ENCODE results near the gene ZDHHC20. TPM values are rescaled to one million over a fixed set of nuclear protein-coding genes. Genes with fewer than 3 reads are reported as not detected.

Gene ZDHHC20
- total RNA-seq, 1 experiment from 2014 or later: 69.1 TPM

DNA sequence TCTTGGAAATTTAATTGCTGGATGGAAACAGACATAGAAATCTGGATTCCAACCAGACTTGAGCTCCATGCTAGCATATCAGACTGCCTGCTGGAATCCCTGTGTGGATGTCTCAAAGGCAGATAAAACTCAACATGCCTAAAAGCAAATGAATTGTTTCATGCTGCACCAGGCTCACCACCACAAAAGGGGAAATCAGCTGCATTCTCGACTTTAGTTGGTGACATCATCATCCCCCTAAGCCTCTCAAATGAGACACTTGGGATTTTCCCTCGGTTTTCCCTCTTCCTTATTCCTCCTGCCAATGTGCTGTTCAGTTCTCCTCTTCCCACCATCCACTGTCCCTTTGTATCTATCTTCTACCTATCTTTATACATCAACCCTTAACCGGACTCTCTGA, 134.3 kb downstream of the ZDHHC20 start:
- Histone ChIP-seq H4K8ac (replicated peaks; ENCODE audit: insufficient read length, low read depth, low read length) (no peak overlapping the region), H3K27me3 (ENCODE audit: insufficient read depth, low read length) (no peaks in the 10 kb centered on the region; the same call in 1 of the 2 replicates), H2AK5ac (ENCODE audit: insufficient read length, low read length) (no peak overlapping the region), H2BK20ac (ENCODE audit: low read depth, low read length, poor library complexity, severe bottlenecking) (no peak overlapping the region), H3K9ac (ENCODE audit: extremely low read depth, insufficient read length, low read length) (no peak overlapping the region), H3T11ph (ENCODE audit: low read length) (no peak overlapping the region), H3K79me2 (ENCODE audit: insufficient read depth, low read length) (no peaks in the 10 kb centered on the region), H3K9me3 (ENCODE audit: control insufficient read depth, low read depth, low read length) (no peaks in the 10 kb centered on the region), H4K20me1 (ENCODE audit: control insufficient read depth, insufficient read depth, insufficient read length) (no peaks in the 10 kb centered on the region), H3K18ac (ENCODE audit: insufficient read length, low read depth, low read length) (no peak overlapping the region), H2BK12ac (ENCODE audit: insufficient read length, low read depth, low read length) (no peak overlapping the region), H3K23me2 (ENCODE audit: insufficient read length, low read depth, low read length, poor library complexity, severe bottlenecking) (peaks cover 7% of the 10 kb centered on the region), H3K23ac (ENCODE audit: insufficient read length, low read depth, low read length) (no peak overlapping the region), H3K27ac (ENCODE audit: insufficient read length, low read depth, low read length) (no peak overlapping the region), H3K56ac (ENCODE audit: insufficient read length, low read depth, low read length) (no peak overlapping the region), H3K4me1 (ENCODE audit: insufficient read depth, low read length) (peaks cover 4% of the 10 kb centered on the region; the same call in 1 of the 2 replicates), H2AFZ (ENCODE audit: low read length) (no peak overlapping the region), H3K4me2 (ENCODE audit: insufficient read depth, insufficient read length, low read length) (no peak overlapping the region), H2BK120ac (ENCODE audit: low read depth, low read length, poor library complexity, severe bottlenecking) (no peak overlapping the region), H3K79me1 (ENCODE audit: insufficient read depth, low read depth, low read length, poor library complexity, severe bottlenecking) (no peaks in the 10 kb centered on the region), H4K5ac (ENCODE audit: insufficient read length, low read depth, low read length) (no peak overlapping the region), H3K14ac (ENCODE audit: insufficient read depth, low read length) (no peak overlapping the region), H2BK15ac (ENCODE audit: low read depth, low read length) (no peak overlapping the region), H2BK5ac (ENCODE audit: insufficient read length, low read length) (no peak overlapping the region), H4K91ac (ENCODE audit: insufficient read length, low read depth, low read length) (no peak overlapping the region), H3K4ac (ENCODE audit: low read depth, low read length) (no peak overlapping the region)
- Mint-ChIP-seq H3K4me3 (no peak overlapping the region), H3K4me1 (peaks cover 40 to 44% of the 10 kb centered on the region in 2 experiments), H3K36me3 (ENCODE audit: insufficient read depth in 1 of 3, low read depth in 3 of 3) (no peaks in the 10 kb centered on the region), H3K27me3 (ENCODE audit: low read depth) (peaks cover 15% of the 10 kb centered on the region), H3K9me3 (peaks cover 0 to 3% of the 10 kb centered on the region in 2 experiments; a peak in 2 of 5 replicates), H3K27ac (no peak overlapping the region)
- DNase-seq: no peak
- no CpG with 5 or more reads among the region's 3 CpGs for WGBS (ENCODE audit: extremely low coverage, insufficient read length, low lambda C conversion rate)
- TF ChIP-seq, protein P1, sequence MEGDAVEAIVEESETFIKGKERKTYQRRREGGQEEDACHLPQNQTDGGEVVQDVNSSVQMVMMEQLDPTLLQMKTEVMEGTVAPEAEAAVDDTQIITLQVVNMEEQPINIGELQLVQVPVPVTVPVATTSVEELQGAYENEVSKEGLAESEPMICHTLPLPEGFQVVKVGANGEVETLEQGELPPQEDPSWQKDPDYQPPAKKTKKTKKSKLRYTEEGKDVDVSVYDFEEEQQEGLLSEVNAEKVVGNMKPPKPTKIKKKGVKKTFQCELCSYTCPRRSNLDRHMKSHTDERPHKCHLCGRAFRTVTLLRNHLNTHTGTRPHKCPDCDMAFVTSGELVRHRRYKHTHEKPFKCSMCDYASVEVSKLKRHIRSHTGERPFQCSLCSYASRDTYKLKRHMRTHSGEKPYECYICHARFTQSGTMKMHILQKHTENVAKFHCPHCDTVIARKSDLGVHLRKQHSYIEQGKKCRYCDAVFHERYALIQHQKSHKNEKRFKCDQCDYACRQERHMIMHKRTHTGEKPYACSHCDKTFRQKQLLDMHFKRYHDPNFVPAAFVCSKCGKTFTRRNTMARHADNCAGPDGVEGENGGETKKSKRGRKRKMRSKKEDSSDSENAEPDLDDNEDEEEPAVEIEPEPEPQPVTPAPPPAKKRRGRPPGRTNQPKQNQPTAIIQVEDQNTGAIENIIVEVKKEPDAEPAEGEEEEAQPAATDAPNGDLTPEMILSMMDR (conservative IDR thresholded peaks at IDR 0.05): no peak
